Glomerular visceral epithelial cell (primary cell): Measurements from ENCODE around the gene PLD6.
A peak's percentile ranks its signal among the peaks of the same experiment; 100 is the strongest.

Source experiments
- DNase-seq: peaks from one replicate; pipeline ENCODE4 v3.0.0-alpha.2; 2016; ENCODE audit errors: extremely low spot score

The PLD6 gene

GRCh38 chr17:17155568-17155967, 50.6 kb downstream of the PLD6 start:
- DNase-seq: peak; percentile 18

GRCh38 chr17:17154981-17155380, 51.2 kb downstream of the PLD6 start:
- no peak for DNase-seq

GRCh38 chr17:17154556-17154955, 51.6 kb downstream of the PLD6 start:
- DNase-seq: no peak

GRCh38 chr17:17153709-17154108, 52.4 kb downstream of the PLD6 start:
- DNase-seq: no peak

- peak; percentile 73 for DNase-seq
Observed at GRCh38 chr17:17153071-17153470, 53.1 kb downstream of the PLD6 start.

- DNase-seq: peak; percentile 86
Observed at GRCh38 chr17:17152385-17152784, 53.7 kb downstream of the PLD6 start.

GRCh38 chr17:17151962-17152361, 54.2 kb downstream of the PLD6 start:
- peak; percentile 96 for DNase-seq

- peak; percentile 84 for DNase-seq
Observed at GRCh38 chr17:17151541-17151940, 54.6 kb downstream of the PLD6 start.

- peak; percentile 84 for DNase-seq
Observed at GRCh38 chr17:17151055-17151454, 55.1 kb downstream of the PLD6 start.
